Measurements from ENCODE around the gene PTK7. TPM values are rescaled to one million over a fixed set of nuclear protein-coding genes. Genes with fewer than 3 reads are reported as not detected.

PTK7 gene
- total RNA-seq, 6 experiments from 2014 or later: 62.8 to 115 (median 66.7) TPM

DNA sequence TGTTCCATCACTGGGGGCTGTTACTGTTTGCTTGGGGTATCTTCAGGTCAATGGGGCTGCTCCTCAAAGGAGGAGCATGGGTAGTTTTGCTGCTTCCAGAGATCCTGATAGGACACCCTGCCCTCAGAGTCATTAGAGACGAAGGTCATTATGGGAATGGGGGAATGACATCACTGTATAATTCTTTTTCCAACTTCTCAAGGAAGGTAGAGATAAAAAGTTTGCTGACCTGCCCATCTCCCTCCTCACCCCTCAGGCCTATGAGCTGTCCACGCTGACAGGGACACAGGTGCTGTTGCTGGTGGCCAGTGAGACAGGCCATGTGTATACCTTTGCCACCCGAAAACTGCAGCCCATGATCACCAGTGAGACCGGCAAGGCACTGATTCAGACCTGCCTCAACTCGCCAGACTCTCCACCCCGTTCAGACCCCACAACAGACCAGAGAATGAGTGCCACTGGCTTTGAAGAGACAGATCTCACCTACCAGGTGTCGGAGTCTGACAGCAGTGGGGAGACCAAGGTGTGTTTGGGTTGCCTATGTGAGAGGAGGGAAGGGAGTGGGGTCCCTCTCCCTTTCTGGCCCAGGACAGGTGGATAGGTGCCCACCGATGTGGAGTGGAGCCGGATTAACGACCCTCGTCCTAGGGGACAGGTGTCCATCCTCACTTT lies 97.6 kb downstream of the PTK7 start:
- H3K4me1 Mint-ChIP-seq (ENCODE audit: low read depth): peaks cover 40% of the 10 kb centered on the region
- peak overlapping the region; percentile 90 for H3K27ac Mint-ChIP-seq
- H3K27me3 Mint-ChIP-seq (ENCODE audit: insufficient read depth): peaks cover 3% of the 10 kb centered on the region; the same call in 1 of the 2 replicates
- no peak for DNase-seq
- H3K4me3 Mint-ChIP-seq: peak overlapping the region; percentile 98
- no peaks in the 10 kb centered on the region for H3K9me3 Mint-ChIP-seq
- H3K36me3 Mint-ChIP-seq (ENCODE audit: low read depth): peaks cover 15% of the 10 kb centered on the region
- TF ChIP-seq, protein P1, sequence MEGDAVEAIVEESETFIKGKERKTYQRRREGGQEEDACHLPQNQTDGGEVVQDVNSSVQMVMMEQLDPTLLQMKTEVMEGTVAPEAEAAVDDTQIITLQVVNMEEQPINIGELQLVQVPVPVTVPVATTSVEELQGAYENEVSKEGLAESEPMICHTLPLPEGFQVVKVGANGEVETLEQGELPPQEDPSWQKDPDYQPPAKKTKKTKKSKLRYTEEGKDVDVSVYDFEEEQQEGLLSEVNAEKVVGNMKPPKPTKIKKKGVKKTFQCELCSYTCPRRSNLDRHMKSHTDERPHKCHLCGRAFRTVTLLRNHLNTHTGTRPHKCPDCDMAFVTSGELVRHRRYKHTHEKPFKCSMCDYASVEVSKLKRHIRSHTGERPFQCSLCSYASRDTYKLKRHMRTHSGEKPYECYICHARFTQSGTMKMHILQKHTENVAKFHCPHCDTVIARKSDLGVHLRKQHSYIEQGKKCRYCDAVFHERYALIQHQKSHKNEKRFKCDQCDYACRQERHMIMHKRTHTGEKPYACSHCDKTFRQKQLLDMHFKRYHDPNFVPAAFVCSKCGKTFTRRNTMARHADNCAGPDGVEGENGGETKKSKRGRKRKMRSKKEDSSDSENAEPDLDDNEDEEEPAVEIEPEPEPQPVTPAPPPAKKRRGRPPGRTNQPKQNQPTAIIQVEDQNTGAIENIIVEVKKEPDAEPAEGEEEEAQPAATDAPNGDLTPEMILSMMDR (IDR thresholded peaks at IDR 0.05): no peak

DNA sequence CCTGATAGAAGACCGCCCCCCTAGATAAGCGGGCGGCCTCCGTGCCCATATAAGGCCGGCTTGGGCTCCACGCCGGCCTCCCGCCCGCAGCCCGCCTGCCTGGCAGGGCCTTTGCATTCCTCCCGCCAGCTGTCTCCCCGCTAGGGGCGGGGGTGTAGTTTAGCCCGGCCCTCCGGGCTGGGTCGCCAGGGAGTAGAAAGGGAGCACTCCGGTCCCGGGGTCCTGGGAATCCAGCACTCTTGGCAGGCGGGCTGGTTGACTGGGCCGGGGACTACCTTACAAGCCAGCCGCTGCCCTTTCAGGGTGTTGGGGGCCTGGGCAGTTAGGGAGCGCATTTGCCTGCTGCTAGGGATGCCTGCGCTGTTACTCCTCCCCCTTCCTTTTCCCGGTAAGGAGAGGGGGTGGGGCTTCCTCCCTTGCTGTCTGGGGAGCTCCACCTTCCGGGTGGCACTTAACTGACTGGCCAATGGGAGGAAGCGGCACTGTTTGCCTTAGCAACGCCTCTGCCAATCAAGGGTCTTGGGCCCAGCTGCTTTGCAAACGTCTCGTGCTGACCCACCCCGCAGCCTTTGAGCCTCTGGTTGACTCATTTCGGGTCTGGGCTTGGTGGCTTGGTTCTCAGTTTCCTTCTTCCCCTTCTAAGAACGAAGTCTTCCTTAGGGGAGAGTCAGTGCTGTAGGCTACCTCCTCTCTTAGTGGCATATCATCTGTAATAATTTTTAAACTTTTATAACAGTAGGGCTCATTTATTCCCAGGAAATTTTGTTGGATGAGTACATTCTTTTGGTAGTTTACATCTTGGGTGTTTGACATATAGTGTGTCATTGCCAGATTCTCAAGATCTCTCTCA lies 98.4 kb downstream of the PTK7 start:
- H3K36me3 Mint-ChIP-seq (ENCODE audit: low read depth): peaks cover 16% of the 10 kb centered on the region
- peak; percentile 99 for DNase-seq
- H3K9me3 Mint-ChIP-seq: no peaks in the 10 kb centered on the region
- TF ChIP-seq, protein P1 (IDR thresholded peaks at IDR 0.05): peak; percentile 52
- H3K27ac Mint-ChIP-seq: peak overlapping the region; percentile 90
- H3K27me3 Mint-ChIP-seq (ENCODE audit: insufficient read depth): peaks cover 3% of the 10 kb centered on the region; the same call in 1 of the 2 replicates
- peaks cover 40% of the 10 kb centered on the region for H3K4me1 Mint-ChIP-seq (ENCODE audit: low read depth)
- H3K4me3 Mint-ChIP-seq: peak overlapping the region; percentile 98

- Mint-ChIP-seq H3K27ac (peak overlapping the region; percentile 90), H3K36me3 (ENCODE audit: low read depth) (peaks cover 16% of the 10 kb centered on the region), H3K9me3 (no peaks in the 10 kb centered on the region), H3K4me1 (ENCODE audit: low read depth) (peaks cover 34% of the 10 kb centered on the region), H3K4me3 (no peak overlapping the region), H3K27me3 (ENCODE audit: insufficient read depth) (peaks cover 2% of the 10 kb centered on the region; the same call in 1 of the 2 replicates)
- TF ChIP-seq, protein P1 (IDR thresholded peaks at IDR 0.05): no peak
- no peak for DNase-seq
Observed at GRCh38 chr6:43175676-43176422, 99.7 kb downstream of the PTK7 start.

DNA sequence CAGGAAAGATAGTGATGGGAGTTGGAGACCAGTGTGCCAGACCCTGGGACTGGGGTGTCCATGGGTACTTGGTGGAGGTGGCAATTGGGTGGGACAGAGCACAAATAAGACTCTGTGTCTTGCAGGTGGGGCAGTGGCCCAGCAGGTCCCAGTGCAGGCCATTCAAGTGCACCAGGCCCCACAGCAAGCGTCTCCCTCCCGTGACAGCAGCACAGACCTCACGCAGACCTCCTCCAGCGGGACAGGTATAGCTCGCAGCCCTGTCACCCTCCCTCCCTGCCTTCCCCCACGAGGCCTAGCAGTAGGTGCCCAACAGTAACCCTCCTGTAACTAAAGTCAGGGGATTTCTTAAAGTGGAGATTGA lies 100.3 kb downstream of the PTK7 start:
- Mint-ChIP-seq H3K9me3 (no peaks in the 10 kb centered on the region), H3K4me3 (no peak overlapping the region), H3K27me3 (ENCODE audit: insufficient read depth) (no peaks in the 10 kb centered on the region; the same call in 1 of the 2 replicates), H3K4me1 (ENCODE audit: low read depth) (peaks cover 40% of the 10 kb centered on the region), H3K36me3 (ENCODE audit: low read depth) (peaks cover 17% of the 10 kb centered on the region), H3K27ac (peak overlapping the region; percentile 90)
- DNase-seq: no peak
- TF ChIP-seq, protein P1 (IDR thresholded peaks at IDR 0.05): no peak

DNA sequence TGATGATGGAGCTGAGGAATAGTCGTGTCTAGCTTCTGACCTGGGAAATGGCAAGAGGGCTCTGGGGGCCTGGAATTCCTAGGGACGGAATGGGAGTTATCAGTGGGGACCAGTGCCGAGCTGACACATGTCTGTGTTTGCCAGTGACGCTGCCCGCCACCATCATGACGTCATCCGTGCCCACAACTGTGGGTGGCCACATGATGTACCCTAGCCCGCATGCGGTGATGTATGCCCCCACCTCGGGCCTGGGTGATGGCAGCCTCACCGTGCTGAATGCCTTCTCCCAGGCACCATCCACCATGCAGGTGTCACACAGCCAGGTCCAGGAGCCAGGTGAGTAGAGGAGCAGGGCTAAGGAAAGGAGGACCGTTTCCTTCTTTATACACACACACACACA lies 102.0 kb downstream of the PTK7 start:
- no peak overlapping the region for H3K27ac Mint-ChIP-seq
- H3K36me3 Mint-ChIP-seq (ENCODE audit: low read depth): peaks cover 20% of the 10 kb centered on the region
- no peak overlapping the region for H3K4me3 Mint-ChIP-seq
- DNase-seq: no peak
- TF ChIP-seq, protein P1 (IDR thresholded peaks at IDR 0.05): no peak
- H3K4me1 Mint-ChIP-seq (ENCODE audit: low read depth): peaks cover 45% of the 10 kb centered on the region
- H3K9me3 Mint-ChIP-seq: no peaks in the 10 kb centered on the region
- no peaks in the 10 kb centered on the region; the same call in 1 of the 2 replicates for H3K27me3 Mint-ChIP-seq (ENCODE audit: insufficient read depth)
